Thoracic aorta (tissue), 2 donors: ENCODE results near the gene CTNNBL1. TPM values are rescaled to one million over a fixed set of nuclear protein-coding genes. Genes with fewer than 3 reads are reported as not detected.

ENCODE experiments used
- ATAC-seq: fragments of 150-250 bp; one replicate; pipeline ENCODE4 v1.8.0; 2017; ENCODE audit warnings: low read depth; ENCODE audit not compliant: insufficient number of reproducible peaks, low FRiP score
- DNase-seq: peaks from one replicate; pipeline ENCODE4 v3.0.0-alpha.2; 2020; ENCODE audit warnings: low spot score
- H3K27ac ChIP-seq, 2 donors: fragments of 200-600 bp; sonication (generic); 1 replicate in 1 of 2; 2 replicates in 1 of 2; pipeline ENCODE4 v1.5.1; 2016; ENCODE audit warnings: mild to moderate bottlenecking in 2 of 2, moderate library complexity in 2 of 2
- H3K27me3 ChIP-seq: fragments of 200-600 bp; sonication (generic); replicated peaks from 2 replicates; pipeline ENCODE4 v1.6.0; 2016; ENCODE audit warnings: mild to moderate bottlenecking; ENCODE audit not compliant: insufficient read depth
- H3K36me3 ChIP-seq: fragments of 200-600 bp; sonication (generic); one replicate; pipeline ENCODE4 v1.5.1; 2016
- H3K4me1 ChIP-seq, 2 donors: fragments of 200-600 bp; sonication (generic); 1 replicate in 1 of 2; 2 replicates in 1 of 2; pipeline versions ENCODE4 v1.5.1 to v1.6.0; 2016; ENCODE audit warnings: low read depth in 2 of 2, mild to moderate bottlenecking in 1 of 2; ENCODE audit not compliant: control insufficient read depth in 1 of 2
- H3K4me3 ChIP-seq: fragments of 200-600 bp; sonication (generic); 2 replicates; pipeline ENCODE4 v1.5.1; 2016; ENCODE audit warnings: mild to moderate bottlenecking
- H3K9me3 ChIP-seq: fragments of 200-600 bp; sonication (generic); 2 replicates; pipeline ENCODE4 v1.5.1; 2016
- total RNA-seq, 2 donors: library from RNA; depleted of rRNA; stranded (reverse); fragments of >200 nt; gene quantifications; one replicate each; pipeline versions ENCODE4 v1.1.0 to v1.2.3, GENCODE V29; 2016
- TF ChIP-seq, protein P1 (sequence below): fragments of 200-600 bp; sonication (generic); IDR thresholded peaks from one replicate; pipeline ENCODE4 v1.5.1; 2019; ENCODE audit warnings: antibody characterized with exemption

Gene CTNNBL1
- total RNA-seq, 2 donors from 2014 or later = 22.6 to 34.3 TPM

DNA sequence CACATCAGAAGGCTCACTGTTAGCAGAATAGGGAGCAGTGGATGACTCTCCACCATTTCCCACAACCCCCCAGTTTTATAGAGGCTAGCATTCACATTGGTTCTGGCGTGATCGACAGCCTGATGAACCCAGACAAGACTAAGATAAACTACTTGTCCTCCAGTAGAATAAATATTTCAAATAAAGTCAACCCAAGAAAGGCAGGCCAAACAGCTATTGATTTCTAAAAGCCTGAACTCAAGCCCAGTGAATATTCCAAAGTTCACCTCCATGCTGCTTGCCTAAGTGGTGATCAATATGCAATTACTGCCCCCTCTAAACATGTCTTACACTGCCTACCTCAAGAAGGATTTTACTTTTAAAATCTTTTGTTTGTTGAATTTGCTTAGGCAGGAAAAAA, 104.5 kb downstream of the CTNNBL1 start:
- TF ChIP-seq, protein P1, sequence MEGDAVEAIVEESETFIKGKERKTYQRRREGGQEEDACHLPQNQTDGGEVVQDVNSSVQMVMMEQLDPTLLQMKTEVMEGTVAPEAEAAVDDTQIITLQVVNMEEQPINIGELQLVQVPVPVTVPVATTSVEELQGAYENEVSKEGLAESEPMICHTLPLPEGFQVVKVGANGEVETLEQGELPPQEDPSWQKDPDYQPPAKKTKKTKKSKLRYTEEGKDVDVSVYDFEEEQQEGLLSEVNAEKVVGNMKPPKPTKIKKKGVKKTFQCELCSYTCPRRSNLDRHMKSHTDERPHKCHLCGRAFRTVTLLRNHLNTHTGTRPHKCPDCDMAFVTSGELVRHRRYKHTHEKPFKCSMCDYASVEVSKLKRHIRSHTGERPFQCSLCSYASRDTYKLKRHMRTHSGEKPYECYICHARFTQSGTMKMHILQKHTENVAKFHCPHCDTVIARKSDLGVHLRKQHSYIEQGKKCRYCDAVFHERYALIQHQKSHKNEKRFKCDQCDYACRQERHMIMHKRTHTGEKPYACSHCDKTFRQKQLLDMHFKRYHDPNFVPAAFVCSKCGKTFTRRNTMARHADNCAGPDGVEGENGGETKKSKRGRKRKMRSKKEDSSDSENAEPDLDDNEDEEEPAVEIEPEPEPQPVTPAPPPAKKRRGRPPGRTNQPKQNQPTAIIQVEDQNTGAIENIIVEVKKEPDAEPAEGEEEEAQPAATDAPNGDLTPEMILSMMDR = no peak
- H3K4me3 ChIP-seq = no peak overlapping the region
- no peaks in the 10 kb centered on the region for H3K4me1 ChIP-seq
- H3K36me3 ChIP-seq = peaks cover 6% of the 10 kb centered on the region
- no peaks in the 10 kb centered on the region for H3K9me3 ChIP-seq
- DNase-seq = no peak
- no peaks in the 10 kb centered on the region for H3K27me3 ChIP-seq
- no peak overlapping the region for H3K27ac ChIP-seq
- ATAC-seq = no peak

DNA sequence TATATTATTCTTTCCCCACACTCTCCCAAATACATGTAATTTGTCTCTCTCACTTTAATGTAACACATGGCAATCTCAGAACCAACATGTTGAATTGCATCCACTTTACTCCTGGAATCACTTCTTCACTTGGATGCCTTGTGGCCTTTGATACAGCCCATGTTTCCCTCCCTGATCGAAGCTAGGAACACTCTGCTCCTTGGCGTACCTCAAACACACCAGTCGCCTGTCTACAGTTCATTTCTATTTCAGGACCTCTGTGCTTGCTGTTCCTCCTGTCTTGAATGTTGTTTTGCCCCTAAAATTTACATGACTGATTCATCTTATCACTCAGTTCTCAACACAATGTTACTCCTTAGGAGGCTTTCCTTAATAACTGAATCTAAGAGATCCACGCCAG, 106.8 kb downstream of the CTNNBL1 start:
- no peaks in the 10 kb centered on the region for H3K27me3 ChIP-seq
- TF ChIP-seq, protein P1 = no peak
- H3K9me3 ChIP-seq = no peaks in the 10 kb centered on the region
- no peak overlapping the region for H3K4me3 ChIP-seq
- H3K36me3 ChIP-seq = peaks cover 8% of the 10 kb centered on the region
- no peak overlapping the region for H3K27ac ChIP-seq
- no peak for DNase-seq
- no peak for ATAC-seq
- H3K4me1 ChIP-seq = no peaks in the 10 kb centered on the region

DNA sequence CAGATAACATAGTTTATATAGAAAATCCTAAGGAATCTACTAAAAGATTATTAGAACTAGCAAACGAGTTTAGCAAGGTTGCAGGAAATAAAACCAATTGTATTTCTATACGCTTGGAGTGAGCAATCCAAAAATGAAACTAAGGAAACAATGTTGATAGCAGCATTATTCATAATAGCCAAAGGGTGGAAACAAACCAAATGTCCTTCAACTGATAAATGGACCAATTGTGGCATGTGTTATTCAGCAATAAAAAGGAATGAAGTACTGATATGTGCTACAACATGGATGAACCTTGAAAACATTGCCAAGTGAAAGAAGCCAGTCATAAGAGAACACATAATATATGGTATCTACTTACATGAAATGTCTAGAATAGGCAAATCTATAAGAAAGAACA, 108.1 kb downstream of the CTNNBL1 start:
- Histone ChIP-seq H3K36me3 (peaks cover 8% of the 10 kb centered on the region), H3K27me3 (no peaks in the 10 kb centered on the region), H3K4me3 (no peak overlapping the region), H3K27ac (no peak overlapping the region), H3K9me3 (no peaks in the 10 kb centered on the region), H3K4me1 (no peaks in the 10 kb centered on the region)
- DNase-seq (no peak), ATAC-seq (no peak)
- TF ChIP-seq, protein P1 = no peak

DNA sequence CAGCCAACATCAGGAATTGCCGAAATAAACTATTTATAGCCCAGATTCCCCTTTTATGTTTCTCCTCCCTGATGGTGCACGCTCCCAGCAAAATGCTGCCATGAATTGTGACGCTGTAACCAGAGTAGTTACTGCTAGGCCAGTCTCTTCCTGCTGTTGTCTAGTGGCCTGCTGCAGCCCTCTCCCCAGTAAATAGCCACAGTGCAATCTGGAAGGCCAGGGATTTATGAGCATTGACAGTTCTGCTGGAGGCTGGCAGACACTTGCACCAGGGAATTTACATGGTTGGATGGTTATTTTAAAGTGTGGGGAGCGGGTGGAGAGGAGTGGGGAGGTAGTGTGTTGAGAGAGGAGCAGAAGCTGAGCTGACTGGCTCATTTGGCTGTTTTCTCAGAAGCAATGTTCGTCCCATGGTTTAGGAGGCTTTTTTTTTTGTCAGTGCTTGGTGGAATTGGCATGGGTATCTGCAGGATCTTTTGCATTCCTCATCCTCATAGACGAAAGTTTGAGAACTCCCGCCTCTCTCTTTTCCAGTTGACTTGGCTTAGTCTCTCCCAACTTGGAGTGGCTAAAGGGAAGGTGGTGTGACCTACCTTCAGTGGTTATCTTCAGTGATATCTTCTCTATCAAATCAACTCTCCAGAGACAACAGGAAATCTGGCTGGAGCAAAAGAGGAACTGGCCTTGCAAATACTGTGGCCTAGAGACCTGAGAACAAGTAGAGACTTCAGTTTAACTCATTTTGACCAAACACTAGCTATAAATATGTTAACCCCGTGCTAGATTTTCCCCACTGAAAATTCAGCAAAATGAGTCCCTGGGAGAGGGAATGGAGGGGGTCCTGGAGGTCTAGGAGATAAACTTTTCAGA, 109.8 kb downstream of the CTNNBL1 start:
- ATAC-seq (no peak), DNase-seq (no peak)
- Histone ChIP-seq H3K9me3 (no peaks in the 10 kb centered on the region), H3K4me1 (no peaks in the 10 kb centered on the region), H3K36me3 (peaks cover 8% of the 10 kb centered on the region), H3K27ac (no peak overlapping the region), H3K27me3 (no peaks in the 10 kb centered on the region), H3K4me3 (no peak overlapping the region)
- TF ChIP-seq, protein P1 = no peak

DNA sequence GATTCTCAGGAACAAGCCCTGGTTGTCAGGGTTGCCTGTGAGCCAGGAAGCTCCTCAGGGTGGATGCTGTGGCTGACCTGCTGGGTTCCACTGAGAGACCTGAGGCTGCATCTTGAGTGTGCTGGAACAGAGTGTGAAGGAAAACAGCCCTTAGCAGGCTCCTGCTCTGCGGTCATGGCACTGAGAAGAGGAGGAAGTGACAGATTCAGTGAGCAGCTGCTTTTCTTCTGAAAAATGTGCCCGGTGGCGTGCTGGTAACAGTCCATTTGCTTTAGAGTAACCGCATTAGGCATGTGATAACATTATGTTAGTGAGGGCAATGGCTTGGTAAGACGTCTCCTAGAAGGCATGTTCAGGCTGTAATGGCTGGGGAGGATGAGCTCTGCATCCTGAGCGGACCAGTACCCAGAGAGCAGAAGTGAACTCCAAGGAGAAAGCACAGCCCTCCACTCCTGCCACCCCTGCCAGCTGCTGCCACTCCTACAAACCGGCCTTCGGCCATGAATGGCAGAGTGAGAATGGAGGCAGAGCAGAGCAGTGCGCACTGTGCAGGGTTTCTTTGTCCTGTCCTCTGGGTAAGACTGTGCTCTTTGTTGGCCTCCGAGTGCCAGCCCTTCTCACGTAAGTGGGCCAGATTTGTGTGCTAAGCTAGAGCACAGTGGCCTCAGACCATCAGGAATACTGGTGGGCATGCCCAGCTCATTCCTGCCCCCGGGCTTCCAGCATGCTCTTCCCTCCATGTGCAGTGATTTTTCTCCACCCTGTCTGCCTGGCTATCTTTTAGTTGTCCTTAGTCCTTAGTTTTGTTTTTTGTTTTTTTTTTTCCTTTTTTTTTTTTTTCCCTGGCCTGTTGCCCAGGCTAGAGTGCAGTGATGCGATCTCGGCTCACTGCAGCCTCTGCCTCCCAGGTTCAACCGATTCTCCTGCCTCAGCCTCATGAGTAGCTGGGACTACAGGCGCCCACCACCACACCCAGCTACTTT, 111.0 kb downstream of the CTNNBL1 start:
- Histone ChIP-seq H3K27ac (no peak overlapping the region), H3K4me3 (no peak overlapping the region), H3K36me3 (peaks cover 8% of the 10 kb centered on the region), H3K9me3 (no peaks in the 10 kb centered on the region), H3K4me1 (no peaks in the 10 kb centered on the region), H3K27me3 (no peaks in the 10 kb centered on the region)
- ATAC-seq (no peak), DNase-seq (no peak)
- TF ChIP-seq, protein P1 = no peak
